NCI-H2171 (cell line): ENCODE results near the gene UBE2A.

Source experiments
- DNase-seq: peaks from one replicate; lab custom pipeline; 2025; lab: John Stamatoyannopoulos, UW

The UBE2A gene

DNA sequence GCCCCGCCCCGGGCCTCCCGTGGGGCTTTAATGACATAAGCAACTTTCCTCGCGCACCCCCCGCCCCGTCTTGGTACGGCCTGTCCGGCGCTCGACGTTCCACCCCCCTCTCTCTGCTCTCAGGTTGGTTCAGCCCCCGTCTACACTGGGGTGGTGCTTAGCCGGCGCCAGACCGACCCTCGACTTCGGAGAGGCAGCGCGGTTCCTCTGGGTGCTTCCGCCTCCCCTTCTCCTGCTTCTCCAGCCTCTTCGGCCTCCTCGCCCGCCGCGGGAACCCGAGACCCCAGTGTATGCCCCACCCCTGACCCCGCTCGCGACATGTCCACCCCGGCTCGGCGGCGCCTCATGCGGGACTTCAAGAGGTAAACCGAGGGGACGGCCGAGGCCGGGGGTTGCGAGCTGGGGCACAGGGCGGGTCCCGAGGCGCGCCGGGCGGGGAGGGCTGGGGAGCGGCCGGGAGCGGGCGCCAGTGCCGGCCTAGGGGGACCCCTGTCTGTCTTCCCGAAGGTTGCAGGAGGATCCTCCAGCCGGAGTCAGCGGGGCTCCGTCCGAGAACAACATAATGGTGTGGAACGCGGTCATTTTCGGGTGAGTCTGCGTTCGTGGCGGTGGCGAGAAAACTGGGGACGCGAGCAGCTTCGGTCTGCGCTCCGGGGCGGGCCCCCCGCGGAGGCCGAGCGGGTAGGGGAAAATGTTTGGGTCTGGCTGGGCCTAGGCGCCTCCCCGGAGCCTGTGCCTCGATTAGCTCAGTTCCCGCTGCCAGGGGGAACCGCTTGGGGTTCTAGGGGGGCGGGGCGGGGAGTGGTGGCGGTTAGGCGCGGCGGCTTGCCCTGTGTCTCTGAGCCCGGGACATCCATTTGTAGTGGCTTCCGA is at the start of gene UBE2A:
UBE2A (plus strand) TSS at position 170 of the 873 bp plus-strand sequence; CDS start at position 319, 149 bp downstream.
- peak; percentile 85 for DNase-seq

DNA sequence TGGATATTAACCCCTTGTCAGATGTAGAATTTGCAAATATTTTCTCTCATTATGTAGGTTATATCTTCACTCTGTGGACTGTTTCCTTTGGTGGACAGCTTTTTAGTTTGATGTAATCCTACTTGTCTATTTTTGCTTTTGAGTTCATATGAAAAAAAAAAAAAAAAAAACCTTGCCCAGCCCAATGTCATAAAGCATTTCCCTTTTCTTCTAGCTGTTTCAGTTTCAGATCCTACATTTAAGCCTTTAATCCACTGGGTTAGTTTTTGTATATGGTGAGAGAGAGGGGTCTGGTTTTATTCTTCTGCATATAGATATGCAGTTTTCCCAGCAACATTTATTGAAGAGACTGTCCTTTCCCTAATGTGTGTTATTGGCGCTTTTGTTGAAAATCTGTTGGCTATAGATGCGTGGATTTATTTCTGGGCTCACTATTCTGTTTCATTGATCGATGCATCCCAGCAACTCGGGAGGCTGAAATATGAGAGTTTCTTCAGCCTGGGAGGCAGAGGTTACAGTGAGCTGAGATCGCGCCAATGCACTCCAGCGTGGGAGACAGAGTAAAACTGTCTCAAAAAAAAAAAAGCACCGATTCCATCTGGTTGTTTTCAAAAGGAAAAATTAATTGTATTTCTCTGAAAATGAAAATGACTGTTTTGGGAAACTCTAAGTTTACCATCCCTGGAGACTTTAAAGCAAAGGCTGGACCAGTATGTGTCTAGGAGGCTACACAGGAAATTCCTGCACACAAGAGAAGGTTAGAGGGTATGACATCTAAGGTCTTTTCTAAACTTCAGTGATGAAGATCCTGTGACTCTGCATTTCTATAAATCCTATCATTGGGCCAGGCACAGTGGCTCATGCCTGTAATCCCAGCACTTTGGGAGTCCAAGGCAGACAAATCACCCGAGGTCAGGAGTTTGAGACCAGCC is 44.8 kb upstream of the UBE2A start:
- no peak for DNase-seq

DNA sequence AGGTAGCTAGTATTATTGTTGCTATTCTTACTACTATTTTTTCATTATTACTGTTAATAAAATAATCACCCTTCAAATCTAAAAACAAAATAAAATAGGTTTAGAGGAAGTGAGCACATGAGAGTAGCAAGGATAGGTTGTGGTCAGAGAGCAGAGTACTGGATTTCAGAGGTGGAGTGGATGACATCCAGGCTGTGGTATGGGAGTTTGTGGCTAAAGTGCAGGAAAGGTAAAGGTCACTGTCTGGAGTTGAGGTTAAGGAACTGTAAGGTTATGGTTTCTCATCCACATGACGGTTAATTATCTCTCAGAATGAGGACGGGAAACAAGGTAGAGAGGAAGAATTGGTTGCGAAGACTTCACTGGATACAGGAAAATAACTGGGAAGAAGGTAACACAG is 36.9 kb upstream of the UBE2A start:
- no peak for DNase-seq

DNA sequence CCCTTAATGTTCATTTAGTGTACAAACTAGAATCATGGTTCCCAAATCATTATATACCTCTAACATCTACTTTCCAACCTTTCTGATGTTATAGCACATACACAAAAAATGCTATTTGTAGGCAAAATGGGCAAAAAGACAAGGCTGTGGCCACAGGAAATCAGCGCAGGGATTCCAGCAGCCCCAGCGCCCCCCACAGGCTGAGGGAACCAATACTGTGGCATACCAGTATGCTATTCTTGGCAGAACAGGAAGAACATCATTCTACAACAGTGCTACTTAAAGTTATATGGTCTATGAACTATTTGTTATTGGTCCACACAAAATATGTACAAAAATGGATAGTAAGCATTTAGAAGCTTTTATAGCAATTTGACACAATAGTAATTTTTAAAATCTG is 34.5 kb upstream of the UBE2A start:
- DNase-seq, result no peak

DNA sequence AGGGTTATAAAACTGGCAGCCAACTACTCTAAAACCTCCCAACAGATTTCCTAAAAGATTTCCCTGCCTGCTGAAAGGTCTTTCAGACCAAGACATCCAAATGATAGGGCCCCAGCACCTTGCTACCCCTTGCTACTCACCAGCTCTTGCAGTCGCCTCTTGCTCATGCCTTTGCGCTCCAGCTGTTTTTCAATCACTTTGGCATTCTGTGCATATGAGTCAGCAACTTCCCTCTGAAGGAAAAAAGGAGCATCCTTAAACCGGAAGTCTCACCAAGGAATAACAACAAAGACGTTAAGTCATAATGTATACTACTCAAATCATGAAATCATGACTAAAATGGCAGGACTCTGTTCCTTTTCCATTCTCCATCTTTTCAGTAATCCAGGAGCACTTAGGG is 33.2 kb upstream of the UBE2A start:
- DNase-seq, result no peak

DNA sequence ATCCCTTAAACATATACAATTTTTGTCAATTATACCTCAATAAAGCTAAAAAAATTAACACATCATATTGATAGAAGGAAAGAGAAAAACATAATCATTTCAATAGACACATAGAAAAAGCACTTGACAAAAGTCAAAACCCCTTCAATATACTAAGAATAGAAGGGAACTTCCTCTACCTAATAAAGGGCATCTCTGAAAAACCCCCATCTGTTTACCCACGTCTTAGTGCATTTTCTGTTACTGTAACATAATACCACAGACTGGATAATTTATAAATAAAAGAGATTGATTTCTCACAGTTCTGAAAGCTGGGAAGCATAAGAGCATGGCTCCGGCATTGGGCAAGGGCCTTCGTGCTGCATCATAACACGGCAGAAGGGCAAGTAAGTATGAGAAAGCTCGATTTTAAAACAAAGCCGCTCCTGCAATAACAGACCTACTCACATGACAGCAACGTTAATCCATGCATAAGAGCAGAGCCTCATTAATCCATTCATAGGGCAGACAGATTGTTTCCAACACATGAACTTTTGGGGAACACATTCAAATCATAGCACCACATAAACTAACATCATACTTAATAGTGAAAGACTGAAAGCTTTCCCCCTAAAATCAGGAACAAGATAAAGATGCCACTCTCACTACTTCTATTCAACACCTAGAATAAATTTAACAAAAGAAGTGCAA is 24.9 kb upstream of the UBE2A start:
- DNase-seq, result peak; percentile 18

DNA sequence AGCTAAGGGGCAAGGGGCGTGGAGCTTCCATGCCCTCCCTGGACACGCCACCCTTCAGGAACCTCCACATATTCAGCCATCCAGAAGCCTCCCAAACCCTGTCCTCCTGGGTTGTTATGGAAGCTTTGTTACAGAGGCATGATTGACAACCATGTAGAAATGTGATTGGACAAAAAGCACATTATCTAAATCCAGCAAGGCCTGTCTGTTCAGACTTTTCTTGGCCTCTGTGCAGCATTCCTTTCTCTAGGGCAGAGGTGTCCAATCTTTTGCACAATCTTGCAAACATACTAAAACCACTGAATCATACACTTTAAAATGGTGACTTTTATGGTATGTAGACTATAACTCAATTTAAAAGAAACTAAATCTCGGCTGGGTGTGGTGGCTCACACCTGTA is 21.9 kb upstream of the UBE2A start:
- no peak for DNase-seq

DNA sequence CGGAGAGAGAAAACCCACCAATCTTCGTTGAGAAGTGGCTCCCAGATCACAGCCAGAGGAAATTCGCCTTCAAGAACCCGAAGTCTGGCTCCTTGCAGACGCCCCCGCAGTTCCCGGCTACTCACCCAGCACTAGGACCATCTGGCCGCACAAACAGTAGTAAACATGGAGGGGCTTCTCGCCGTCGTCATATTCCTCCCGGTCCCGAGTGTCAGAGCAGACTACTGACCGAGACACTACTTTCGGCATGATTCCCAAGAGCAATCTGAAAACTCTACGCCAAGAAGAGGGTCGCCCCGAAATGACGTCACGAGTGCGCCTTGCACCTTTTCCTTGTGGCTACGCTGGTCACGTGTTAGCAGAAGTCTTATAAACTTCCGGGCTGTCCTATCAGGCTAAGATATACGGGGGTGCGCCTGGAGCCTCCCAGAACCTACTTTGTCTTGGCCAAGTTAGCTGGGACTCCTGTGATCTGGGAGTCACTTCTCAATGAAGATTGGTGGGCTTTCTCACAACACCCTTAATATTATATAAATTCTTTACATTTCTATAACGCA is 9.2 kb upstream of the UBE2A start, which contains the start of gene STEEP1:
STEEP1 (minus strand) TSS at position 303 of the 557 bp plus-strand sequence; CDS start at position 249, 54 bp downstream.
- peak; percentile 82 for DNase-seq

DNA sequence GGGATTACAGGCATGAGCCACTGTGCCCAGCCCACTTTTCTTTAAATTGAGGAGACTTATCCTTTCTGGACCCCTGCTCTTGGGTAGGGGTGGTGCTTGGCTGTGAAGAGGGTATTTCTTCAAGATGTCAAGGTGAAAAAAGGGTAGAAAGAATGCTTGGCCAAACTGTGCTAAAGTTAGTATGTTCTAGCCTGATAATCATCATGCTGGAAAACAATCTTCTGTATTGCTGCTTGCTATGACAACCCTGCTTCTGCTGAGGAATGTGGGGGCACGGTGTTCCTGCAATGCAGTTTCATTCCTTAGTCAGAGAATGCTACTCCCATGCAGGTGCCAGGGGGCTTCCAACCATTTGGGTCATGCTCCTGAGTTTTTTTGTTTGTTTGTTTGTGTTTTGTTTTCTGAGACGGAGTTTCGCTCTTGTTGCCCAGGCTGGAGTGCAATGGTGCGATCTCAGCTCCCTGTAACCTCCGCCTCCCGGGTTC is 4.0 kb upstream of the UBE2A start:
- no peak for DNase-seq

DNA sequence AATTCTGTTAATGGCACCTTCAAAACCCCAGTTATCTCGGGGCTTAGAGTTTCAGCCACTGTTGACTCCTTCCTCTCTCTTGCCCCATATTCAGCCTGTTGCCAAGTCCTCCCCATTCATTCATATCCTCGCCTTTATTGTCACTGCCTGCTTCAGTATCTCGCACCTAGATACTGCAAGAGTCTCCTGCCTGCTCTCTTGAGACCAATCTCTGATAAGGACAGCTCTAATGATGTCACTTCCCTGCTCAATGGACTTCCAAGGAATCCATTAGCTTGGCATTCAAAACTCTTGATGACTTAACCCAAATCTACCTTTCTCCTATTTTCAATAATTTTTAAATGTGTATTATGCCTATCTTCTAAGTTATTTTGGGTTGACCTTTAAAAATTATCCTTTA is 1.1 kb upstream of the UBE2A start:
- no peak for DNase-seq

DNA sequence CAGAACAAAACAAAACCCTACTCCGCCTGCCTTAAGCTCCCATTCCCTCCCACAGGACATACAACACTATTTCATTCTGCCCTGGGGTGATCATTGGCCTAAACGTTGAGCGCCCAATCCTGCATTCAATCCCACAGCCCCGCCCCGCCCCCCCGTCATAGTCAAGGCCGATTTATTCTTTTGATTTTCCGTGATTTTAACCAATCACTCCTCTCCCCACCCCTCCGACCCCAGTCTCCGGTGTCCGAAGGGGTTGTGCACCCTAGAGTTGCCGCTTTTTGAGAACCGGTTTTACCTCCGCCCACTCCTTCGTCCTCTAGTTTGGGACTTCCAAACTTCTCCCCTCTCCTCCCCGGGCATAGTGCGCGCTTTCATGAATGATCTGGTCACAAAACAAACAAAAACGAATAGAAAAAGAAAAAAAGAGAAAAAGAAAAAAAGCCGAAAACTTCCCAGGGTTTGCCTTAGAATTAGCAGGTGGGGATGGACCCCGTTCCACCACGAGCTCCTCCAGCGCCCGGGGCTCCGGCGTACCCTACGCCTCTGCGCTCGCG is 446 bp upstream of the UBE2A start:
- DNase-seq, result no peak

DNA sequence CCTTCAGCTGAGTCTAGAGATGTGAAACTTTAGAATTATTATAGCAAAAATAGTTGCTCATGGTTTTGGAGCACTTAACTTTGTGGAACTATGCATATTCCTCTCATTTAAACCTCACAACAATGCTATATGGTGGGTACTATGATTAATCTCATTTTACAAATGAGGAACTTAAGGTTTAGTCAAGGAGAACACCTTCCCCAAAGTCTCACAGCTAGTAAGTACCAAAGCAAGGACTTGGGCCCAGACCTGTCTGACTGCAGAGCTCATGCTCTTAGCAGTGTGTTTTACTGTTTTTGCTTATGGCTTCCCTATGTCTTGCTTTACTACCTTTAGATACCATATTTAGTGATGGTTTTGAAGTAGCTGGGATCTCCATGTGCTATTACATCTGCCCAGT is 5.1 kb downstream of the UBE2A start:
- no peak for DNase-seq

DNA sequence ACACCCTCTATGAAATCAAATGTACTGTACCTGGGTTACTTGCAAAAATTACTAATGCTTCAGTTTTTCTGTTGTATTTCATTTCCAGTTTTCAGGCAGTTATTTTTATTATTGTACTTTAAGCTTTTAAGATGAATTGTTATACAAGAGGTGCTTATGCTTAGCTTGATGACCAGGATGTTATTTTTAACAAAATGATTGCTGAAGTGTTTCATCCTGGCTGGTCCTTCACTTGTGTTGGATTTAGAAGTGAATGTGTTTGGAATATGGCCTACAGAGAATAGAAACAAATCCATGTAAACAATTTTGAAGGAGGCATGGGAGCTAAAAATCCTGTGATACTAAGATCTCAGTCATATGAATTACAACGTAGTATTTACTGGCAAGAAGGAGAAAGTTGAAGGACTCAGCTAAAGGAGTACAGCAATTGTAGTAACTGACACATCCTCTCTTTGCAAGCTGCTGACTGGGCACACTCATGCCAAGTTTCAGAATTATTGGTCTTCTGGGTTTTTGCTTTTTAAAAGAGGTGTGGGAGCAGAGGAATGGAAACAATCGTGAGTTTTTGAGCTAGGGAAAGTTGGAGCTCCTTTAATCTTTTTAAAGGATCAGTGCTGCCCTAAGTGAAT is 9.2 kb downstream of the UBE2A start:
- no peak for DNase-seq

DNA sequence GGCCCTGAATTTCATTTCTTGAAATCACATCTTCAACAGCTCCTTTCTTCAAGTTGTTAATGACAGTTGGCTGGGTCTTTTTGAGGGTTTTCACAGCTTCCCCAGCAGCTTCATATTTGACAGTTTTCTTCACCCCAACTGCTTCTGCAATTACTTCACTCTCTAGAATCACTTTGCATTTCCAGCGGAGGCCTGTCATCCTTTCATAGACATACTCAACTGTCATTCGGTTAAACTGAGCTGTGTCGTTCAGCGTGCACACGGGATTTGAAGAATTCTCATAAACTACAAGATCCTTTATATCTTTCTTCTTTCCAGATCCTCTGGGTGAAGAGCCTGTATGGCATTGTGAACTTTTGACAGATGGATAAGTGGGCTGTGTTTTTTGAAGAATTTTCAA is 15.4 kb downstream of the UBE2A start:
- DNase-seq, result no peak

DNA sequence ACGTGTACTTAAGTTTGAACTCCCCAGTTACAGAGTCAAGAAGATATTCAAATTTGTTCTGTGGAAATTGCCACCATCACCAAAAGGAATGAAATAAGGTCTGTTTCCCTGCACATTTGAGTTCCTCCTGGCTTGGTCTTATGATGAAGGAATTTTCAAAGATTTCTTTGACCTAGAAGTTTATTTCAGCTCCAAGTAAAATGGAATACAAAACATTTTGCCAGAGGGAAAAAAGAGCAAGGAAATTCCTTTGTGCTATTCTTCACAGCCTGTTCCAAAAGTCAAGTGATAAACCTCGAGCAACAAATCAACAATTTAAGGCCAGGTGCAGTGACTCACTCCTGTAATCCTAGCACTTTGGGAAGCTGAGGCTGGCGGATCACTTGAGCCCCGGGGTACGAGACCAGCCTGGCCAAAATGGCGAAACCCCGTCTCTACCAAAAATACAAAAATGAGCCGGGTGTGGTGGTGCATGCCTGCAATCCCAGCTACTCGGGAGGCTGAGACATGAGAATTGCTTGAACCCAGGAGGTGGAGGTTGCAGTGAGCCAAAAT is 28.4 kb downstream of the UBE2A start:
- DNase-seq, result no peak

DNA sequence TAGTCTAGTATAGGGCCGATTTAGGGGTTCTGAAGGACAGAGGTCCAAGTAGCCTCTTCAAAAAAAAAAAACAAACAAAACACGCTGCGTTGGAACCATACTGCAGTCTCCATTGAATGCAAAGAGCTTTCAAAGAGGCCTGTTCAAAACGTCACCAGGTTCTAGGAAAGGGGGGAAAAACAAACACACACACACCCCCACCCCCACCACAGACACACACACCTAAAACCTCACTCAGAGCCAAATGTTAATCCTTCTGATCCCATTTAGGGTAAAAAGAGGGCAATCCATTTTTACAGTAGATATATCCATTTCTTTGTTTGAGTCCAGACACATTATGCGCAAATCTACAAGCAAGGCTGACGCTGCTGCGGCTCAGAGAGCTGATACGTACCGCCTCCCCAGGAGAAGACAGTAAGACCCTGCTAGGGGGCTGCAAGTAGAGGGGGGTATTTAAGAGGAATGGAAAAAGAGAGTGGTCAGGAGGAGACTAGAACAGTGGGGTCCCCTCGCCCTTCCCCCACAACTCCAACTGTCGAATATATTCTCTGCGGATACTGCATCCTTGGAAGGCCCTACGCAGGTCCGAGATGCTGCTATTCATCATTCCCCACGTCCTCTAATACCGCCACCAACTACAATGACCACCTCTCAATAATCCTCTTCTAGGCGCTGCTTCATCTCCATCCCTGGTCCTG is 30.6 kb downstream of the UBE2A start:
- DNase-seq, result no peak

DNA sequence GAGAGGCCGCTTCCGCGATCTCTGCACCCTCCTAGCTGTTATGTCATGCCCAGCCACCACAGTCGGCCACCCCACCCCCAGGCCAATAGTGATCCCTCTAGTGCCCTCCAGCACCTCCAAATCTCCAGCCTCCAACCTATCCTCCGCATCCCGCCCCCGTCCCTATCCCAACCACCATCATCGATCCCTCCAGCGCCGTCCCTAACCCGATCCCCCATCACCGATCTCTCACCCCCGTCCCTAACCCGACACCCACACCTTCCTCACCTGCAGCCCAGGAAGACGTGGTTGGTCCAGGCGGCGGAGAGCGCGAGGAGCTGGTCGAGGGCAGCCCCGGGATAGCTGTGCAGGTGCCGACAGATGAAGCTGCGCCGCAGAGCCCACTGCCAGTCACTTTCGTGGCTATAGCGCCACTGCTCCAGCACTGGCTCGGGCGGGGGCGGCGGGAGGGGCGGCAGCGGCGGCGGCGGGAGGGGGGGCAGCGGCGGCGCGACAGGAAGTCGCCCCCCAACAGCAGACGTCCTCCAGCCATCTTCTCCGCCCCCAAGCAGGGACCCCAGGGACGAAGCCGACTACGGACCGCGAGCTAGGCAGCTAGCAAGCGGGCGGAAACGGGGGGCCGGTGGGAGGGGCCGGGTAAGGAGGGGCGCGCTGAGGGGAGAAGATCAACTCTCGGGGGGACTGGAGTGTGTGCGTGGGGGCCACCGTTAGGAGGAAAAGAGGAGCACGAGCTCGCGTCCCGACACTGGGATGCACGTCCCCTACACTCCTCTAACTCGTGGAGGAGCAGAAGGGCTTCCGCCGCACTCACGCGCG is 31.3 kb downstream of the UBE2A start:
- peak; percentile 10 for DNase-seq

DNA sequence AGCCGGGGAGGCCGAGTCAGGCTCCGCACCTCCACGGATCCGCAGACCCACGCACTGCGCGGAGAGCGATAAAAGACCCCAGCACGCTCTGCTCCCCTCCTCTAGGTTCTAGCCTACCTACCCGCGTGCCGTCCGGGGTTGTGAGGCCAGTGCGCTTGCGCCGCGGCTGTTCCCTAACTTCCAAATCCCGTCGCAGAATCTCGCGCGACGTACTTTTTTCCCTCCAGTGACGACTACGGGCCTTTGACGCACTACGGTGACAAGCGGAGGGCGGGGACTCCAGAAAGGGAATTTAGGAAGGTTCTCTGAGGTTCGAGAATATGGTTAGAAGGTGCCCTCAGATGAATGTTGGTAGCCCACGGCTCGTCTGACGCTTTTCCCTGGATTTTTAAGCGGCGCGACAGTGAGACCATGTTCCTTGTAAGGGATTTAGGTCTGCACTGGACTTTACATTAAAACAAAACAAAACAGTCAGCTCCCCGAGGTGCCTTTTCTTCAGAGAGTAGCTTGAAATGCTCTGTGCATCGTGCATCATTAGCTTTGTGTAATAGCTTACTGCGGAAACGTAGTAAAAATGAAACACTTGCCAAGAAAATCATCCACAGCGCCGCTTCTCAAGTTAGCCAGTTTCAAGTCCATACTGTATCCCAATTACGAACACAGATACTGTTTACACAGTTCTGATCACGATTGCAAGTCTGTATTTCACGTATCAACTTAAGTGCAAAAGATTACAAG is 32.1 kb downstream of the UBE2A start, which contains the start of gene NKRF:
NKRF (minus strand) TSS at position 145 of the 738 bp plus-strand sequence.
- peak; percentile 71 for DNase-seq
